GM12891 (cell line): ENCODE data around the gene PRPF18. TPM values are rescaled to one million over a fixed set of nuclear protein-coding genes. Genes with fewer than 3 reads are reported as not detected.
"Not testable (repeated sequence)": the region's sequence is repeated elsewhere in the genome, so short reads cannot be mapped to it uniquely, and the experiment has no call there.

Experiments
- DNase-seq: peaks from one replicate; pipeline ENCODE4 v3.0.0; 2011; ENCODE audit warnings: low spot score; ENCODE audit not compliant: insufficient read length
- FAIRE-seq: peaks from 2 replicates; lab custom pipeline; 2011; peaks lifted over from hg19 to GRCh38; lab: Jason Lieb, UNC
- PAX5 ChIP-seq: IDR thresholded peaks from 2 replicates; pipeline ENCODE4 v1.6.1; 2011; ENCODE audit warnings: low read length, moderate library complexity, mild to moderate bottlenecking; ENCODE audit not compliant: insufficient read depth, severe bottlenecking
- POLR2A ChIP-seq: IDR thresholded peaks from 2 replicates; pipeline ENCODE4 v1.6.1; 2011; ENCODE audit warnings: low read depth, low read length, control low read depth
- POLR2AphosphoS5 ChIP-seq: IDR thresholded peaks from 2 replicates; pipeline ENCODE4 v1.6.1; 2011; ENCODE audit warnings: low read depth, low read length, control low read depth
- POU2F2 ChIP-seq: IDR thresholded peaks from 2 replicates; pipeline ENCODE4 v1.6.1; 2011; ENCODE audit warnings: low read depth, mild to moderate bottlenecking, control low read depth, low read length, moderate library complexity
- SPI1 ChIP-seq: IDR thresholded peaks from 2 replicates; pipeline ENCODE4 v1.6.1; 2011; ENCODE audit warnings: low read depth, low read length, control low read depth
- TAF1 ChIP-seq: IDR thresholded peaks from 2 replicates; pipeline ENCODE4 v1.6.1; 2011; ENCODE audit warnings: low read depth, low read length, control low read depth
- polyA plus RNA-seq: library from polyadenylated mRNA; unstranded; fragments of >200 nt; gene quantifications from one replicate; pipeline ENCODE4 v1.2.1, GENCODE V29; 2012; ENCODE audit warnings: low read depth, missing spikeins, inconsistent platforms; ENCODE audit not compliant: missing spikeins

The PRPF18 gene
- polyA plus RNA-seq, result 17.2 TPM

- peak; percentile 96 for FAIRE-seq
- TF ChIP-seq POLR2AphosphoS5 (peak; percentile 88), SPI1 (no peak), TAF1 (peak; percentile 83), POU2F2 (no peak), PAX5 (peak; percentile 36), POLR2A (peak; percentile 86)
Observed at GRCh38 chr10:13586676-13587355, at the start of gene PRPF18. TSS of gene PRPF18 (plus strand) at chr10:13586965. CDS start at chr10:13587087, 122 bp downstream.

GRCh38 chr10:13537985-13538384 lies 48.8 kb upstream of the PRPF18 start:
- not testable (repeated sequence) for FAIRE-seq, DNase-seq

More at GRCh38 chr10:13586676-13587355, at the start of gene PRPF18:
- peak; percentile 92 for DNase-seq

GRCh38 chr10:13542533-13542932 lies 44.2 kb upstream of the PRPF18 start:
- TF ChIP-seq PAX5 (no peak), SPI1 (no peak)
- DNase-seq, result no peak
- no peak for FAIRE-seq

- DNase-seq, result no peak
- FAIRE-seq, result no peak
- TF ChIP-seq POLR2AphosphoS5 (no peak), POU2F2 (no peak)
Observed at GRCh38 chr10:13550802-13551201, 36.0 kb upstream of the PRPF18 start.

GRCh38 chr10:13555884-13556510 lies 30.8 kb upstream of the PRPF18 start:
- no peak for FAIRE-seq
- TF ChIP-seq POLR2A (no peak), POLR2AphosphoS5 (no peak), SPI1 (no peak), PAX5 (no peak), POU2F2 (no peak)
- no peak for DNase-seq

GRCh38 chr10:13559124-13559700 lies 27.6 kb upstream of the PRPF18 start:
- no peak for DNase-seq
- no peak for FAIRE-seq
- TF ChIP-seq TAF1 (no peak), SPI1 (no peak), PAX5 (no peak), POLR2AphosphoS5 (no peak), POLR2A (no peak), POU2F2 (no peak)

GRCh38 chr10:13560597-13560996 lies 26.2 kb upstream of the PRPF18 start:
- DNase-seq (no peak), FAIRE-seq (no peak)
- TF ChIP-seq POLR2A (no peak), TAF1 (no peak), PAX5 (no peak), POU2F2 (no peak), SPI1 (no peak), POLR2AphosphoS5 (no peak)

GRCh38 chr10:13563481-13564445 lies 23.0 kb upstream of the PRPF18 start:
- DNase-seq, result no peak
- no peak for FAIRE-seq
- no peak for TF ChIP-seq POLR2AphosphoS5
- TF ChIP-seq TAF1, result no peak
- TF ChIP-seq POLR2A, result no peak
- TF ChIP-seq POU2F2, result no peak
- no peak for TF ChIP-seq SPI1
- no peak for TF ChIP-seq PAX5

GRCh38 chr10:13564576-13564975 lies 22.2 kb upstream of the PRPF18 start:
- TF ChIP-seq SPI1 (no peak), POLR2A (no peak), TAF1 (no peak), PAX5 (no peak), POLR2AphosphoS5 (no peak), POU2F2 (no peak)
- DNase-seq (no peak), FAIRE-seq (no peak)
